Stromal cell of bone marrow (primary cell): Measurements from ENCODE around the gene DNAJC11.
"Not testable (repeated sequence)": the region's sequence is repeated elsewhere in the genome, so short reads cannot be mapped to it uniquely, and the experiment has no call there.

Source experiments
- DNase-seq: peaks from one replicate; pipeline ENCODE4 v3.0.0-alpha.2; 2012; ENCODE audit warnings: low read depth

DNAJC11 gene

DNA sequence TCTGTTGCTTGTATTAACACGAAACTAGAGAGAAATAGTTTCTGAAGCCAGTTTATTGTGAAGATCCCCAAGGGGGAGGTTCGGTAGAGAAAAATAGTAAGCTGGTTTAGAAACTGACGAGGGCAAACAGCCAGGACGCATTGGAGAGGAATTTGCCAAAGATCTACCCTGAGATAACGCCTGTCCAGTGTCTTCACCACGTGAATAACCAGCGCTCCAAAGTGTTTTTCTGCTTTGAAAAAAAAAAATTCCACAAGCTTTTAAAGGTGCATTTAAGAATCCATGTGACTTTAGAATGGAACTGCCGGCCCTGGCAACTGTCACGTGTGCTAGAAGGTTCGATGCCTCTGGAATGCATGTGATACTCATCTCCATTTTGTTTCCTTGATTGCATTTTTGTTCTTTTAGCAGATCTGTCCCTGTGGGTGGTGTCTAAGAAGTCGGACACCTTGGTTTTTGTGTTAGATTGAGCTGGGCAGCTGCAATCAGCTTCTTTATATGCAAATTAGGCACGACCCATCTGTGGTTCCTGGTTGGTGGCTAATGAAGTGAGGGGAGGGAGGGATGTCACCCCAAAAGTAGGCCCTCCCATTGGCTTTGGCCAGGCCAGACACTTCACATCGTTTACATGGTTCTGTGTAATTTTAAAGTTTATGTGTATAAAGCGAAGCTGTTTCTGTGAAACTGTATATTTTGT is 78.2 kb downstream of the DNAJC11 start:
- no peak for DNase-seq

DNA sequence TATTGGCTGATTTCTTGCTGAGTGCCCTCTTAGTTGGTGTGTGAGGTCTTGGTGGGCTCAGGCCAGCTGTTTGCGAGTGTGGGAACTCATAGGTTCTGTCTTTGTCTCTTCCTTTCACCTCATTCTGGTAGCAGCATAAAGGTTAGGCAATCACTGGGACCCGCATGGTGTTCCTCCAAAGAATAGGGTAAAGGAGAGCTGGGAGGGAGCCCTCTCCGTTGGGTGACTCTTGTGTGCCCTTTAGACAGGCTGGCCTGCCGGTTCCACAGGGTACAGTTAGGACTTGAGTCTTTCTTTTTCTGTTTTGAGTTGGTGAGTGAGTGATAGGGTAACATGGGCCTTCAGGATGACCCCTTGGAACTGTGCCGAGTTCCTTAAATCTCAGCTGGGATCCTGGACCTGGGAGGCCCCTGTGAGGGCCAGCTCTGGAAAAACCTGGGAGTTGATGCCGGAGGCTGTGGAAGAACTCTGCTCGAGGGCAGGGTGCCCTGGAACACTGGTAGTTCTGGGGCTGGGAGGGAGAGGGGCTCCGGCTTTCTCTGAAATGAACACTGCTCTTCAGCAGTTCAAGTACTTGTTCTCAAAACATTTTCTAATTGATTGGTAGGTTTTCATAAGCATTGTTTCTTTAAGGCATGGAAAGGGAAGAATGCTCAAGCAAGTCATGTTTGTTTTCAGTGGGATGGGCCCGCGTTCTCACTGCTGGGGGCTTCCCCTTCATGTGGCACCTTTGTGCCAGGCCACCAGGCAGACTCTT is 79.0 kb downstream of the DNAJC11 start:
- DNase-seq, result no peak

DNA sequence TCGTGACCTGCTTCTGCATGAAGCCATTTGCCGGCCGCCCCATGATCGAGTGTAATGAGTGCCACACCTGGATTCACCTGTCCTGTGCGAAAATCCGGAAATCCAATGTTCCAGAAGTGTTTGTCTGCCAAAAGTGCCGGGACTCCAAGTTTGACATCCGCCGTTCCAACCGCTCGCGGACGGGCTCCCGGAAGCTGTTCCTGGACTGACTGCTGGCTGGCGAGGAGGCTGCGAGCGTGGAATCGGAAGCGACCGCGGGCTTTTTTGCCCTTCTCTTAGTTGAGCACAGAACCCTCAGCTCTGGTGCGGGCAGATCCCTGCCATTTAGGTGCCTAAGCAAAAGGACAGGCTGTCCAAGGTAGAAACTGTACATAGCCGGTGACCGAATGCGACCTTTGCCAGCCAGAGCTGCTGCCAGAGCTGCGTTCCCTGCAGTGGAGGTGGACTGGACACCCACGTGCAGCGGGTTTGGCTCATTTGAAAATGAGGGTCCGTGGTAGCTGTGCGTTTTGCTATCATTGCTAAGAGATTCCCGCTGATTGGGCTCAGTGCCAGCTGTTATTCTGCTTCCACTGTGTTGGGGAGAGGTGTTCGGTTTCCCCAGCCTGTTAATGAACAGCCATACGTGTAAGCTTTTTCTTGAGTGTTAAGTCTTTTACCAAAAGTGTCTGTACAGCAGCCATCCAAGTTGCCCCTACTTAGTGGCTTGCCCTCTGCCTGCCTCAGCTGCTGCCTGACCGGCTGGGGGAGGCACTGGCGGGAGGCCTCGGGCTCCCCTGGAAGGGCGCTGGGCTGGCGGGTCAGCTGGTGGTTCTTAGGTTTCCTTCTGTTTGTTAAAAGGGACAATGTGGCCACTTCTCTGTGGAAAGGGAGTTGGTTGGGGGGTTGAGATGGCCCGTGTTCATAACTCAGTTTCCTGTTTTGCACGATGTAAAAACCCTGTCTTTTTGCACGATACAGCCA is 79.9 kb downstream of the DNAJC11 start:
- DNase-seq, result no peak

DNA sequence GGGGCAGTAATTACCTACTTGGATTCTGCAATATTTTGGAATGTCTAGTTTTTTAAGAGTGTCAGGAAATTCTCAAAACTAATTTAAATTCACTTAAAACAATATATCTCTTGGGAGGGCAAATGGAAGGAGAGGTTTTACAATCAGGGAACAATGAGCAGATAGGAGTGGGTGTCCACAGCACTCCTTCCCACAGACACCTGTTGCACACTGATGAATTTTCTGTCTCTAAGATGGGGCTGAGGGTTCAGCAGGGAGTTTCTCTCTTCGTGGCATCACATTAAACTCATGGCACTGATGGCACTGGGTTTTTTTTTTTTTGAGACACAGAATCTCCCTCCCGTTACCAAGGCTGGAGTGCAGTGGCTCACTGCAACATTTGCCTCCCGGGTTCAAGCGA is 82.6 kb downstream of the DNAJC11 start:
- no peak for DNase-seq

DNA sequence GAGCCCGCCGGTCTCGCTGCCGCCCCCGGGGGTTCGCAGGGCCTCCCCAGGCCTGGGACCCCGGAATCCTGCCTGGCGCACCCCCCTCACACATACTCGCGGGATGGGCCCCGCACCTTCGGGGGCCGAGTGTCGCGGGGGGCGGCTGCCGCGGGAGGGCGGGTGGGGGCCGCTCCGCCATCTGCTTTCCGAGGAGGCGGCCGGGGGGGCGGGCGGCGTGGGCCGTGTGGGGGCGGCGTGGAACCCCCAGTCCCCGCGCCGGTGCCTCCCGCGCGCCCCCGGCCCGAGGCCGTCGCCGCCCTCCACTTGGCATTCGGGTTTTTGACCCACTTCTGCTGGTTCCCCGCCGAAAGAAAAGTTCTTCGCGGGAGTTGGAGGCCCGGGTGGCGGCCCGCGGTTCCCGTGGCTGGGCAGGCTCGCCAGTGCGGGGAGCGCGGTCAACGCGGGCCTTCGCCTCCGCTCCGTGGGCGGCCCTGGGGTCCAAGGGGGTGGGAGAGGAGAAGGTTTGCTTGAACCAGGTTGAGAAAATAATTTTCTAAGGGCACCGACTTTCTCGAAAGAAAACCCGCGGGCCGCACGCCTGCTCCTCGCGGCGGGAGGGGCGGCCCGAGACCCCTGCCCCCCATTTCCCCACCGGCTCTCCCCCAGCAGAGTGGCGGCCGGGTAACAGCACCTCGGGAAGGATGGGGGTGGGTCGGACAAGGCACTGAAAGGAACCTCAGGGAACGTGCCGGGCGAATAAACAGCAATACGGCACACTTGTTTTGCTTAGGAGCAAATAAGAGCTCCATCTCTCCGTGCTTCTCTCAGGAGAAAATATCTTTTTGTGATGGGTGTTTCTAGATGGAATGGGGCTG is 86.5 kb downstream of the DNAJC11 start:
- no peak for DNase-seq

DNA sequence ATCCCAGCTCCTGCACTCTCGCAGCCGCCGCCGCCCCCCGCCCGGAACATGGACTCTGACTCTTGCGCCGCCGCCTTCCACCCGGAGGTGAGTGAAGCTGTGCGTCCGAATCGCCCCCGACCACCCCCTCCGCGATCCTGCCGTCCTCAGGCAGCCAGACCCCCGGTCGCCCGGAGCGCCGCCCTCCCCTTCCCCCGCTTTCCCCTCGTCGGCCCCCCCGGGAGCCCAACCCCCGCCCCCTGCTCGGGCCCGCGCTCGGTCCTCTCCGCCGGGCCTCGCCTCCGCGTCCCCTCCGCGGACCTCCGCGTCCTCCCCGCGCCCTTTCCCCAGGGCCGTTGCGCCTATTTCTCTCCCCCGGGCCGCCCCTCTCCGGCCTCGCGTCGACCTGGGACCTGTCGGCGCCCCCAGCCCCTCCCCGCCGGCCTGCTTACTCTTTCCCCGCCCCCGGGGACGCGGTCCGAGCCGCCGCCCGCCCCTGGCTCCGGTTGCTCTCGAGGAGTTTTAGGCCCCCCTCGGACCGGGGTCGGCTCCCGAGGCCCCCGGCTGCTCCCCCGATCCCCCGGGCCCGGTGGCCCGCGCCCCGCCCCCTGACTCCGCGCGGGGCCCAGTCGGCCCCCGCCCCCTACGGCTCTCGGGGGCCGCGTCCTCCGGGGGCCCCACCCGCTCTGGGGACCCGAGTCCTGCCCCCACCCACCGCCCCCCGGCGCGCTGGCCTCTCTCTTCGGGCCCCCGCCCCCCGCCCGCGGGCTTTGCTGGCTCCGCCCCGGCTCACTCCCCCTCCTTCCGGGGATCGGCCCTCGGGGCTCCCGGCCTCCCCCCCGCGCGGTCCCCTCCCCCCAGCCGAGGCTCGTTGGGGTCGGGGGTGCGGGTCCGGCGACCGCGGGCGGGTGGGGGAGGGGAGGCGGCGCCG is 87.3 kb downstream of the DNAJC11 start:
- no peak for DNase-seq

DNA sequence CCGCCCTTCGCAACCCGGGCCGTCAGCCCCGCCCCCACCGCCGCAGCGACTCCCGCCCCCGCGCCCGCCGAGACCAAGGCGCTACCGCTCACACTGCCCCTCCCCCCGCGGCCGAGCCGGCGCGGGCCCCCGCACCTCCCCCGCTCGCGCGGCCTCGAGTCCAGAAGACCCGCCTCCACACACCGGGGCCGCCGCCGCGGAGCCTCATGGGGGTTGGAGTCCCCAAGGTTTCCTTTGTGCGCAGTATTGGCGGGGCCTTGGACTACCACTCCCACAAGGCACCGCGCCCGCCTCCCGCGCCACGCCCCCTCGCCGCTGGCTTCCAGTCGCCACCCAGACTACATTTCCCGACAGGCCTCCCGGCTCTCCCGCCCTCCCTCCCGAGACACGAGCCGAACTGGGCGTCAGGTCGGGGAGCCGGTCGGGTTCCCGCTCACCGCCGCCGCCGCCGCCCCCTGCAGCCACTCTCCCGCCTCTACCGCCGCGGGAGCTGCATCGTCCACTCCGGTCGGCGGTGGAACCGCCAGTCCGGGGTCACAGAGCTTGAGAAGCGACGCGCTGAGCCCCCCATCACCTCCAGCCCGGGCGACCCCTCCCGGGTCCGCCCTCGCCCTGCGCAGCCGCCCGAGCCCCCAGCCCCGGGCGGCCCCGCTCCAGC is 88.1 kb downstream of the DNAJC11 start, which contains the start of gene PHF13:
Gene PHF13, plus strand, starts transcription at position 371 of the 658 bp plus-strand sequence. CDS start 336 bp downstream, outside the sequence.
- peak; percentile 98 for DNase-seq

DNA sequence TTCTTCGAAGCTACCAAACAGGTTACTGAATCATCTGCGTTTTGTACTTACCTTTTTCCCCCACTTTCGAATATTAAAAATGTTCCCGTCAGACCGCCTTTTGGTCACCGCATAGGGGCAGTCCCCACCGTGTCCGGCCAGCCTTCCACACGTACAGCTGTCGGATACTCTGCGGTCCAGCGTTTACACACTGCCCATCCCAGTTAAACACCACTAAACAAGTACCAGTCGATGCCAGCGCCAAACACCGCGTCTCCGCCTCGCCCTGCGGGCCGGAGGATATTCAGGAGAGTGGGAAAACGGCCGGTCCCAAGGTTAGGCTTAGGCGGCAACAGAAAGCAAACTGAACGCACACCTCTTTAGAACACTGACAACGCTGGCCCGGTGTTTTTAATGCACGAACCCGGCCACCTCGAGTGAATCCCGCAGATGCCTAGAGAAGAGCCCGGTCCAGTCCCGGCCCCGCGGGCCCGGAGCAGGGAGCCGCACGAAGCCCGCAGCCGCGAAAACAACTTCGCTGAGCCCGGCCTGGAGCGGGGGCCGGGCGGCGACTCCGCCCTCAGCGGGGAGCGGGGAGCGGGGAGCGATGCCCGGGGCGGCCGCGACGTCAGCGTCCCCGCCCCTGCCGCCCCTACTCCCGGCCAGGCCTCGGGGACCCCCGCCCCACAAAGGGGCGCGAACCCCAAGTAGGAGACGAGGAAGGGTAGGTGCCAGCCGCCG is 88.8 kb downstream of the DNAJC11 start:
- DNase-seq, result no peak

DNA sequence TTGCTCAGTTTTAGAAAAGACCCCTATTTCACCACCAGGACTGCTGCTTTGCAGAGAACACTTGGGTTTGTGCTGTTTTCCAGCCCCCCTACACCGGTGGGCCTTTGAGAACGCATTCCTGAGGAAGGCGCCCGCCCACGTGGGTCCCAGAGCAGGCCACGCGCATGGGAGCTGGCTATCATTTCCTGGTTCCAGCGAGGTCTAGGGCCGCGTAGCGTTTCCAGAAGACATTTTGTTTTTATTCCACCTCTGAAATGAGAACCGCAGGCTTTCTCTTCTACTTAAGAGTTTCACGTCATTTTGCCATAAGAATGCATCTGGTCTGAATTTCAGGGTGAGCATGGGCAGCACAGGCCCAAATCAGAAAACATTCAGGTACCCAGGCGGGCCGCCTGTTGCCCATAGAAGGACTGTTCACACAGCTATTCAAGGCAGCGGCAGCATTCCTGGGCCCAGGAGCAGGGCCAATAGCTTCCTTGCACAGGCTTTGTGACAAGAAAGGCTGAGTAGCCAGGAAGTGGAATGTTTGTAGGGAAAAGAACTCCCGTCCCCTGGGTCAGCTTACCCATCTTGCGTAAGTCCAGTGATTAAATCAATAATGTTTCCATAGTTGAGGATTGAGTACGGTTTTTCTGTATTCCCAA is 97.6 kb downstream of the DNAJC11 start:
- DNase-seq, result peak; percentile 85

DNA sequence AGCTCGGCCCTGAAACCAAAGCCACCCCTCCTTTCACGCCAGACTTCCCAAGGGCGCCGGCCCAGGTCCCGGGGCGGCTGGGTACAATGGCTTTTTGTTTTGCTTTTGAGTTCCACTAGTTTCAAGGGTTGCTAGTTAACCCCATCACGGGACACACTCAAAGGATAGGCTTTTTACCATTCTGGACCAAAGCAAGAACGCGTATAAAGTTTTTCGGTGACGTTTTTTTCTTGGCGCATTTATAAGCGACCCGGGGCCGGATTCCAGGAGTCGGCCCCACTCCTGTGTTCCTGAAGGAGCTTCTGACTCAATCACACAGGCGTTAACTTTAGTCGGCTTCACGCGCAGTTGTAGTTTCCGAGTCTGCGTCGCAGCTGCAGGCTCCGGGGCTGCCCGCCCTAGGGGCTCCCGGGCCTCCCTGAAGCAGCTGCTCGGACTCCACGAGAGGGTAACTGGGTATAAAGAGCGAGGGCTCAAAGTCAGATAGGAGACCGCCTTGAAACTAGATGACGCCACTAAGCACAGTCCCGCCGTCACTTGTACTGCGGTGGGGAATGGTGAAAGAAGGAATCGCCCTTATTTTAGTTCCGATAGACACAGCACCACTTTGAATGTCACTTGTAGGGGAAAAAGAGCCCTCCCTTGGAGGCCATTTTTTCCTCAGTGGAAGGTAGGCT is 98.2 kb downstream of the DNAJC11 start:
- peak; percentile 72 for DNase-seq

DNA sequence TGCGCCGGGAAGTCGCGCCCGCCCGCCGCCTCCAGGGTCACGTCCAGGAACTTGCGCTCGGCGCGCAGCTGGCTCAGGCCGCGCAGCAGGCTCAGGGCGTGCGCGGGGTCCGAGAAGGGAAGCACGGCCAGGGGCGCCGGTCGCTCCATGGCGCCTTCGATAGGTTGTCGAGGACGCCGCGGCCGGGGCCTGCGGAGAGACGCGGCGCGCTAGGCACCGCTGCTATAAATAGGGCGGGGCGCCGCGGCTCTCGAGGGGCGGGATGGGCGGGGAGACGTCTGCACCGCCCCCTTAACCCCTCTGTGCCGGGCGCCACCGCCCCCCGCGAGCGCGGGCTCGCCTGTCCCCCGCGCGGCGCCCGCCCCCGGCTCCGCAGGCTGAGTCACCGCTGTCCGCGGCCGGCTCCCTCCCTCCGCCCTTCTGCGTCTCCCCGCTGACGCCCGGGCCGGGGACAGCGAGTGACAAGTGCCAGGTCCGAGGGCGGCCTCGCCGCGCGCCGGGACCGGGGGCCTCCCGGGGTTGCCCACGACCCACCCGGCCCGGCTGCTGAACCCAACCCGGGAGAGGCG is 98.9 kb downstream of the DNAJC11 start, which contains the start of gene KLHL21:
Gene KLHL21, minus strand, starts transcription at position 201 of the 569 bp plus-strand sequence. Its CDS starts 52 bp downstream, at position 149.
- peak; percentile 80 for DNase-seq

DNA sequence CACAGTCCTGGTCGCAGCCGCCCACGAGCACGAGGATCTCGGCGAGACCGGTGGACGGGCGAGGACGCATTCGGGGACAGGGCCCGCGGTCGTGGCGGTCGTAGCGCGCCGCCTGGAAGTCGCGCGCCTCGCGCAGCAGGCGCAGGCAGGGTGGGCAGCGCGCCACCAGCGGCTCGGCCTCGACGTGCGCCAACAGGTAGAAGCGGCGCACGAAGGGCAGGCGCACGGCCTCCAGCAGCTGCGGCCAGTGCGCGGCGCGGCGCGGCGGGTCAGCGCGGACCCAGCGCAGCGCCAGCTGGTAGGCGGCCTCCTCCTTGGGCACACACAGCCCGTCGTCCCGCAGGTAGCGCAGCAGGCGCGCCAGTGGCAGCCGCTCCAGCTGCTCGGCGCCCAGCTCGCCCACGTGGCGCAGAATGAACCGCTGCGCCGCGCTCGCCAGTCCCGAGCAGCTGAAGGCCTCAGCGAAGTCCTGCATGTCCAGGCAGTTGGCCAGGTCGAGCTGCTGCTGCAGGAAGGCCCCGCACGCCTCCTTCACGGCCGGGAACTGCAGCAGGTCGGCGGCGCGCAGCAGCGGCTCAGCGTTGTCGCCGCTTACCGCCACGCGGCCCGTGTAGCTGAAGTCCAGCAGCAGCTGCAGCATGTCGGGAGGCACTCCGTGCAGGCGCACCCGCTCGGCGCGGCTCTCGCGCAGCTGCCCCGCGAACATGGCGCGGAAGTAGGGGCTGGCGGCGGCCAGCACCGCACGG is 99.5 kb downstream of the DNAJC11 start:
- DNase-seq, result no peak

DNA sequence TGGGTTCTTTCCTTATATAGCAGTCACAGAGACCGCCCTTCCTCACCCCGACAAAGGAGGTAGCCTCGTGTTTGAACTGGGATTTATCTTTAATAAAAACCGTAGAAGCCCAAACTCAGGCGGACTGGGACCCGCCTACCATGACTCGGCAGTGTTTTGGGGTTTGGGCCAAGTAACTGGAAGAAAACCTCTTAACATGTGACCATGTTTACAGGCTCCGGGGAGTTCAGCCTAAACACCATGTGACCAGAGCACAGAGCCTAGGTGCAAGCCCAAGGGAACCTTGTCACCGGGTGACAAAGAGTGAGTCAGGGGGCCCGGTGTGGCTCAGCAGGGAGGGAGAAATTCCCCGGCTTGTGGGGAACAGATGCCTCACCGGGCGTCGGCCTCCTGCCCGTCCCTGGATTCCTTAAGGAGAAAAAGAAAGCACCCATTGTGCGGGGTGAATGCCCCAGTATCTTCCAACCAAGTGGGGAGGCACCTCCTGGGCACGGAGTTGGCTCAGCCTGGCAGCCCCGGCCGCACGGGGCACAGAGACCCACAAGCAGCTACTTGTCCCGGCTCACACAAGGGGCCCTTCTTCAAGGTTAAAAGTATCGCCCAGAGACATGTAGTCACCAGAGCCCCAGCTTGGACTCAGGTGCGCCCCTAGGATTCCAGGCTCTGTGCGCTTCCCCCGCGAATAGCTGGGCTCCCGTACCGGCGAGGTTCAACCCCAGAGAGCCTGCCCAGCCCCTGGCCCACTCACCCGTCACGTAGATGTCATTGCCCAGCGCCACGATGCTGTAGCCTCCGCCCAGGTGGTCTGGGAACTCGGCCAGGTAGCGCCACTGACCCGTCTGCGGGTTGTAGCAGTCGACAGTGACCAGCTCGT is 100.3 kb downstream of the DNAJC11 start:
- peak; percentile 94 for DNase-seq

DNA sequence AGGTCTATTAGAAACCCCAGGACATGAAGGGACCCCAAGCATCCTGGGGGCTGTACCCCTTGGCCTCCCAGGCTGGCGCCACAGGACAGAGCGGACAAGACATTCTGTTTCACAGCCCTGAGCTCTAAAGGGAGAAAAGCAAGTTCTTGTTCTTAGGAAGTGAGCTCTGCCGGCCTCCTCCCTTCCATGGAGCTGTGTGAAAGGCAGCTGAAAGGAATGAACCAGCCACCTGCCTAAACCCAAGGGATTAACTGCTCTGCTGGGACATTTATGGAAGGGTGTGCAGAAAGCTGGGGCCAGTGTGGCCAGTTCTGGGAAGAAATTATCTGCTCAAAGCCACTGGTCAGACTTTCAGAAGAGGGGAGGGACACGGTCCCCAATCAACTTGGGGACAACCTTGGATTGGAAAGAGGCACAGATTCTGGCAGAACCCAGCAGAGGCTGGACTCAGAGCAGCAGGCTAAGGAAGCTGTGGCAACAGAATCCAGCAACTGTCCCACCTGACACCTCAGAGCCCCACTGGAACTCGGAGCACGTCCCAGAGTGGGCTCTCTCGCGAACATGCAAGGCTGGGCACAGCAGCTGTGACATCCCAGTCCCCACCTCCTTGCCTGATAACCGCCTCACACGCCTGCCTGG is 101.1 kb downstream of the DNAJC11 start:
- no peak for DNase-seq

DNA sequence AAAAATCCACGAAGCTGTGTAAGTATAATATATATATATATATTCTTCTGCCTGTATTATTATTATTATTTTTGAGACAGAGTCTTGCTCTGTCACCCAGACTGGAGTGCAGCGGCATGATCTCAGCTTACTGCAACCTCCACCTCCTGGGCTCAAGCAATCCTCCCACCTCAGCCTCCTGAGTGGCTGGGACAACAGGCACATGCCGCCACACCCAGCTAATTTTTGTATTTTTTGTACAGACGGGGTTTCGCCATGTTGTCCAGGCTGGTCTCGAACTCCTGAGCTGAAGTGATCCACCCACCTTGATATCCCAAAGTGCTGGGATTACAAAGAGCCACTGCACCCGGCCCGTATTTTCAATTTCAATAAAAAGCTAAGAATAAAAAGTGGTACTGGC is 101.6 kb downstream of the DNAJC11 start:
- not testable (repeated sequence) for DNase-seq
